OCI-LY1 (cell line): Measurements from ENCODE around the gene ADCY9.

ENCODE experiments used
- H2AFZ ChIP-seq: fragments of 200-600 bp; sonication (generic), shearing (Covaris generic); 2 replicates; pipeline ENCODE4 v1.6.0; 2014; ENCODE audit warnings: antibody characterized with exemption, mild to moderate bottlenecking, low read length
- H3F3A ChIP-seq: fragments of 200-600 bp; sonication (generic), shearing (Covaris generic); 2 replicates; pipeline ENCODE4 v1.6.0; 2014; ENCODE audit warnings: mild to moderate bottlenecking, antibody characterized with exemption, low read length, moderate library complexity; ENCODE audit not compliant: insufficient read depth
- H3K27ac ChIP-seq: fragments of 200-600 bp; sonication (generic); 2 replicates; pipeline ENCODE4 v1.5.1; 2014; ENCODE audit warnings: low read length, mixed run types, mild to moderate bottlenecking, low read depth; ENCODE audit not compliant: poor library complexity, severe bottlenecking
- H3K27me3 ChIP-seq: fragments of 200-600 bp; sonication (generic); 2 replicates; pipeline ENCODE4 v1.6.0; 2014; ENCODE audit warnings: antibody characterized with exemption, mild to moderate bottlenecking, low read length, moderate library complexity; ENCODE audit not compliant: insufficient read depth
- H3K36me3 ChIP-seq: fragments of 200-600 bp; sonication (generic); 2 replicates; pipeline ENCODE4 v1.6.1; 2014; ENCODE audit warnings: mild to moderate bottlenecking, antibody characterized with exemption, low read length, moderate library complexity, mixed read lengths; ENCODE audit not compliant: insufficient read depth
- H3K4me1 ChIP-seq: fragments of 200-600 bp; sonication (generic); 2 replicates; pipeline ENCODE4 v1.5.1; 2014; ENCODE audit warnings: mild to moderate bottlenecking, low read length, moderate library complexity; ENCODE audit not compliant: insufficient read depth, severe bottlenecking
- H3K4me2 ChIP-seq: fragments of 200-600 bp; sonication (generic), shearing (Covaris generic); 2 replicates; pipeline ENCODE4 v1.6.1; 2014; ENCODE audit warnings: low read length
- H3K4me3 ChIP-seq: fragments of 200-600 bp; sonication (generic); 2 replicates; pipeline ENCODE4 v1.5.1; 2014; ENCODE audit warnings: low read length, low read depth, mild to moderate bottlenecking, mixed read lengths; ENCODE audit not compliant: poor library complexity, severe bottlenecking
- H3K79me2 ChIP-seq: fragments of 200-600 bp; shearing (Covaris generic); 2 replicates; pipeline ENCODE4 v1.6.1; 2016; ENCODE audit warnings: mixed run types, low read length, mixed read lengths; ENCODE audit not compliant: insufficient read depth
- H3K9ac ChIP-seq: fragments of 200-600 bp; sonication (generic), shearing (Covaris generic); 2 replicates; pipeline ENCODE4 v1.6.1; 2014; ENCODE audit warnings: mild to moderate bottlenecking, low read length, mixed read lengths
- H3K9me2 ChIP-seq: fragments of 200-600 bp; sonication (generic), shearing (Covaris generic); 2 replicates; pipeline ENCODE4 v1.6.1; 2014; ENCODE audit warnings: low read depth, mild to moderate bottlenecking, low read length, mixed read lengths
- H3K9me3 ChIP-seq: fragments of 200-600 bp; shearing (Covaris generic); 2 replicates; pipeline ENCODE4 v1.6.1; 2014; ENCODE audit warnings: low read length, mixed read lengths
- H4K20me1 ChIP-seq: fragments of 200-600 bp; sonication (generic), shearing (Covaris generic); 2 replicates; pipeline ENCODE4 v1.6.0; 2016; ENCODE audit warnings: mild to moderate bottlenecking, low read length; ENCODE audit not compliant: insufficient read depth
- CTCF ChIP-seq: fragments of 200-600 bp; sonication (generic), shearing (Covaris generic); IDR thresholded peaks from 2 replicates; pipeline ENCODE4 v1.5.1; 2017; ENCODE audit warnings: mild to moderate bottlenecking, antibody characterized with exemption, low read length, moderate library complexity, mixed read lengths
- EZH2 ChIP-seq: fragments of 200-600 bp; sonication (generic), shearing (Covaris generic); IDR thresholded peaks from 2 replicates; pipeline ENCODE4 v1.8.0; 2017; ENCODE audit warnings: borderline replicate concordance, mixed run types, mild to moderate bottlenecking, antibody characterized with exemption, low read length, moderate library complexity, mixed read lengths

Gene ADCY9

GRCh38 chr16:4135537-4135936 is 19.3 kb upstream of the ADCY9 start:
- Histone ChIP-seq H3K4me2 (no peak overlapping the region), H3K9me2 (no peaks in the 10 kb centered on the region), H3K36me3 (no peaks in the 10 kb centered on the region), H3K27me3 (peaks cover 3% of the 10 kb centered on the region; the same call in 1 of the 2 replicates), H2AFZ (no peak overlapping the region), H3K9ac (no peak overlapping the region), H3K4me3 (no peak overlapping the region), H3K4me1 (no peaks in the 10 kb centered on the region), H3K9me3 (no peaks in the 10 kb centered on the region), H4K20me1 (no peaks in the 10 kb centered on the region), H3F3A (no peaks in the 10 kb centered on the region), H3K79me2 (no peaks in the 10 kb centered on the region), H3K27ac (no peak overlapping the region)
- no peak for TF ChIP-seq EZH2
- no peak for TF ChIP-seq CTCF

GRCh38 chr16:4133897-4134372 is 17.7 kb upstream of the ADCY9 start:
- Histone ChIP-seq H3K79me2 (no peaks in the 10 kb centered on the region), H3K9me3 (no peaks in the 10 kb centered on the region), H3K27ac (no peak overlapping the region), H3K4me3 (no peak overlapping the region), H3K4me2 (no peak overlapping the region), H3K36me3 (no peaks in the 10 kb centered on the region), H3K9ac (no peak overlapping the region), H3K4me1 (no peaks in the 10 kb centered on the region), H3K9me2 (no peaks in the 10 kb centered on the region), H4K20me1 (no peaks in the 10 kb centered on the region), H3F3A (no peaks in the 10 kb centered on the region), H2AFZ (no peak overlapping the region), H3K27me3 (peaks cover 2% of the 10 kb centered on the region; the same call in 1 of the 2 replicates)
- TF ChIP-seq EZH2, result no peak
- TF ChIP-seq CTCF, result no peak

- Histone ChIP-seq H3K9ac (no peak overlapping the region), H3K4me1 (no peaks in the 10 kb centered on the region), H3K9me2 (no peaks in the 10 kb centered on the region), H3F3A (no peaks in the 10 kb centered on the region), H2AFZ (no peak overlapping the region), H3K4me3 (no peak overlapping the region), H3K36me3 (no peaks in the 10 kb centered on the region), H4K20me1 (no peaks in the 10 kb centered on the region), H3K79me2 (no peaks in the 10 kb centered on the region), H3K27ac (no peak overlapping the region), H3K9me3 (no peaks in the 10 kb centered on the region), H3K4me2 (no peak overlapping the region), H3K27me3 (no peaks in the 10 kb centered on the region)
- TF ChIP-seq CTCF (no peak), EZH2 (no peak)
Observed at GRCh38 chr16:4131621-4132020, 15.4 kb upstream of the ADCY9 start.
